ENCODE results near the gene SUMO3.

Gene SUMO3

GRCh38 chr21:44762221-44763049 is 55.4 kb downstream of the SUMO3 start:
- in situ Hi-C loops (cut with MboI; ENCODE audit: low sequenced_read_pairs), result no loop called here

DNA sequence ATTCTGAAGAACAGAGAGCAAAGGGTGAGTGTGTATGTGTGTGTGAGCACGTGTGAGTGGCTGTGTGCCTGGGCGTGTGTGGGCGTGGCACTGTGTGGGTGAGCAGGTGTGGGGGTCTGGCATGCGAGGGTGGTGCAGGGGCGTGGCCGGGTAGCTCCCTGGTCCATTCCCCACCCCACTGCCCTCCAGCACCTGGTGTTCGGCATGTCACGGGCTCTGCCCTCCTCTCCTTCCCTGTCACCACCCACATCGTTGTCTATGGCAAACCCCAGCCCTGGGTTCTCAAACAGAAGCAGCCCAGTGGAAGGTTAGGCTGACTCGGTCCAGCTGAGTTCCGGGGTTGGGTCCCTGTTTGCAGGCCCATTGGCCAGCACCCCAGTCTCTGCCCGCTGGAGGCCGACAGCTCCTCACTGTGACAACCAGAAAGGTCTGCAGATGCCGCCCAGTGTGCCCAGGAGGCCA is 56.1 kb downstream of the SUMO3 start:
- in situ Hi-C loops (cut with MboI; ENCODE audit: low sequenced_read_pairs), result no loop called here

DNA sequence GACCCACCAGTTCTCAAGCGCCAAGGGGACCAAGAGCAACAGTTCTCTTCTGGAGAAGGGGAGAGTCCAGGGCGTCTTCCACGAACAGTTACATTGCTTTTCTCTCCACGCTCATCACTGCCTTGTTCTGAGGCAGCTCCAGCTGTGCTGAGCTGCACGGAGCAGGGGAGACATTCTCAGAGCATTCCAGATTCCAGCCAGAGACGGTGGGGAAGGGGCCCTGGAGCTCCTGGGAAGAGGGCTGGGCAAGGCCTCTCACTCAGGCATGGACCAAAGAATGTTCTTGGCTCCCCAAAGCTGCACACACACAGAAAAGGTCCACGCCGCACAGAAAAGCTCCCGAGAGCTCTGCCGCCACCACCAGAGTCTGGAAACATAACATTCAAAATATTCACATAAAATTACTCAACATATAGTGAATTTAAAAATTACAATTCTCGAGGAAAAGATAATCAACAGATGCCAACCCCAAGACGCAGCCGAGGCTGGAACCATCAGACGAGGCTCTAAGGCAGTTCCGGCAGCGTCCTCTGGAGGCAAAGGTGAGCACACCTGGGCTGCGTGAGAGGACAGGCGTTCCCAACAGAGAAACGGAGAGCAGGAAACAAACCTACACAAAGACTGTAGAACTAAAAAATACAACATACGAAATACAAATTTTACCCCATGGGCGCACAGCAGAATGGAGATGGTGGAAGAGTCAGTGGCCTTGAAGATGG is 56.7 kb downstream of the SUMO3 start:
- in situ Hi-C loops (cut with MboI; ENCODE audit: low sequenced_read_pairs), result no loop called here

DNA sequence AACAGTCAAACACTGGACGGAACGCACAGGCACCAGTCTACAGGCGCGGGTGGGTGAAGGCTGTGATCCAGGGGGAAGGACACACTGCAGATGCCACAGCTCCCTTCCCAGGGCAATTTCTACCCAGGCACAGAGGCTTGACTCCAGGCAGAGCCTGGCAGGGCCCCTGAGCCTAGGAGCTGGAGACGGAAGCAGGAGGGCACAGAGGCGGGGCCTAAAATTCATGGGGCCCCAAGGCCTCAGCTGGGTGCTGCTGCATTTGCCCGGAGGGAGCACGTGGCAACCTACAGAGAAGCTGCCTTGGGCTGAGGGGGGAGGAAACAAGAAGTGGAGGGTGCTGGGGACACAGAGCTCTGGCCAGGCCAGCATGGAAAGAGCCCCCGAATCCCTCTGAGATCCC is 57.5 kb downstream of the SUMO3 start:
- in situ Hi-C loops (cut with MboI; ENCODE audit: low sequenced_read_pairs), result no loop called here

GRCh38 chr21:44759628-44760285 is 58.1 kb downstream of the SUMO3 start:
- in situ Hi-C loops (cut with MboI; ENCODE audit: low sequenced_read_pairs), result no loop called here

DNA sequence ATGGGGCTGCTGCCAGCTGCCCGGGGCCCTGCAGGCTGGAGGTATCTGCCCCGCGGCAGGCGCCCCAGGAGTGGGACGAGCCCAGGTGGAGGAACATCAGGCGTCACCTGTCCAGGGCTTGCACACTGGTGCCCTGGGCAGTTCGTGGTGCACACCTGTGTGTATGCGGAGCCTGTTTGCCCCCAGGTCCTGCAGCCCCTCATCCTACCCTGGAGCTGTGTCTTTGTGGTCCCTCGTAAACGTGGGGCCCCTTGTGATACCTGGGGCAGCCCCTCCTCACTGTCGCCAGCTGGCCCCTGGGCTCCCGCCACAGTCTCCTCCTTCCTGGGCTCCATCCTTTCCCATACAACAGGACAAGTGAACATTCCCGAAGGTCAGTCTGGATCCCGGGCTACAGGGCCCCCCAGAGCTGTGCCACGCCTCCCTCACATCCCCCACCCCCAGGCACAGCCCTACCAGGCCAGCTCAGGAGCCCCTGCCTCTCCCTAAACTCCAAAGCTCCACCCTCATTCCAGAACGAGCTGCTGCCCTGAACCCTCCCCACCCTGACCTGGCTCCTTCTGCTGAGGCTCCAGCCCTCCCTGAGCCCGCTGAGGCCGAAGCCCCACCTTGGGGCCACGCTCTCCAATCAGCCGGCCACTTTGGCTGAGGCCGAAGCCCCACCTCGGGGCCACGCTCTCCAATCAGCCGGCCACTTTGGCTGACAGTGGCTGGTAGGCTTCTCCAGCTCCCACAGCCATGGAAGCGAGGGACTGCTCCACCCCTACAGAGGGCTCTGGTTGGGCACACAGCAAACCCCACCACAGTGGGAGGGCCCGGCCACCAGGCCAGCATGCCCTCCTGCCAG is 58.9 kb downstream of the SUMO3 start:
- in situ Hi-C loops (cut with MboI; ENCODE audit: low sequenced_read_pairs), result no loop called here

DNA sequence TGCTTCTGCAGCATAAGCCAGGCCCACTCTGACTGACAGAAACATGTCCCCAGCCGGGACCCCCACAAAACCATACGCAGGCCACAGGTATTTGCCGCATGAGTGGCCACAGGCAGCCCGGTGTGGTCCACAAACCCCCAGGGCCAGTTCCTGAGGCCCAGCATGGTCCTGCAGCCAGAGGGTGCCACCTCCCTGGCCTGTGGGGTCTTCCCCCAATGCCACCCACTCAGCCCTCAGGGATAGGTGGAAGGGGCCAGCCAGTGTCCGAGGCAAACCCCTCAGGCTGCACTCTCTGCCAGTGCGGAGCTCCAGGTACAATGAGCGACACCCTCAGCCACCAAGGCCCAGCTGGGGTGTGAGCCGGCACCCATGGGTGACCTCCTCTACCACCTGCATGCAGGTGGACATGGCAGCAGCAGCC is 59.7 kb downstream of the SUMO3 start:
- in situ Hi-C loops (cut with MboI; ENCODE audit: low sequenced_read_pairs), result no loop called here

DNA sequence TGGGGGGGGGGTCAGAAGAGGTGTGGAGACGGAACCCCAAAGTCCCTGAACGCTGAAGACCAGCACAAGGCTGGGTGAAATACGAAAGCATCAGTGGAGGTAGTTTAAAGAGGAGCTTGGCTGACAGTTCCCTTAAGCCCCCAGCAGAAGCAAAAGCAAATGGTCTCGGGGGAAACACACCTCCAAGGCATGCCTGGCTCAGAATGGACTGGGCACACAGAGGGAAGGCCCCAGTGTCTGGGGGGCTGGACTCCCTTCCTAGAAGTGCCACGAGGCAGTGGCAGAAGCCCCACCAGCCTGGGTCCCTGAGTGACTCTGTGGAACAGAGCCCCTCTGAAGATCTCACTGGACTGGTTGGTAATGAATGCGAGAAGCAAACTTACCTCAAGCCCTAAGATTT is 60.1 kb downstream of the SUMO3 start:
- in situ Hi-C loops (cut with MboI; ENCODE audit: low sequenced_read_pairs), result no loop called here

DNA sequence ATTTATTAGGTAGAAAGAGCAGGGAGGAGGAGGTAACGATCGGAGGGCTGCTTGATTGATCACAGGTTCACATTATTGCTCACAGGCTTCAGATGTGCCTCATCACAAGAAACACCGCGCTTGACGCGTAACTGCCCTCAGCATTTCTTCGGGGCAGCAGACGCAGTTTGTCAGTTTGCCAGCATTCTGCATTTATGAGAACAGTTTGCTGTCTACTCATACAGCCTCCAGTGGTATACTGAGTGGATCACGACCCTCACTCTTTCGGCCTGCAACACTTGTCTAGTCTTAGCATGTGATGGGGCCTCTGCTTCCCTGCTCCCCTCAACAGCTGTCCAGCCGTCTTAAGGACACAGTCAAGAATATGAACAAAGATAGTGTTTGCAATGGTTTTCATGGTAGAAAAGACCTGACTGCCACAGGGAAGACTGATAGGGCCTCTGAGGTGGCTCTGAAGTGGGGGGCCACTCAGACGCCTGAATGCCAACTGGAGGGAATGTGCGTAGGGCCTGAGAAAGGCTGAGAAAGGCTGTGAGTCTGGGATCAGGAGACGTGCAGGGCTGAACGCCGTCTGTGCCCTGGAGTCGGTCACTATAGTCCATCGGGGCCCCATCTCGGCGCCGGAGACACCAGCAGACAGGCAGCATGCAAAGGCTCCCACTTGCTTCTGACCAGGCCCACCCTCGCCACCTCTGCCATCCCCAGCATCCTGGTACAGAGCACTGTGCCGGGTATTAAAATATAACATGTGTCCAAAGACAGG is 61.3 kb downstream of the SUMO3 start:
- in situ Hi-C loops (cut with MboI; ENCODE audit: low sequenced_read_pairs), result no loop called here

Data from hTERT RPE-1 (cell line).